B cell (primary cell): Measurements from ENCODE around the gene DLX1. TPM values are rescaled to one million over a fixed set of nuclear protein-coding genes. Genes with fewer than 3 reads are reported as not detected.

Source experiments
- ATAC-seq: fragments of 200-7000 bp; cut with Tn5 transposase; one replicate; pipeline ENCODE4 v1.10.0; 2021; ENCODE audit warnings: low read depth, mild to moderate bottlenecking, moderate number of reproducible peaks, moderate library complexity
- CTCF ChIA-PET: fragments of 350-600 bp; sonication (Branson Sonifier 250); formaldehyde crosslinking; loops from one replicate; lab custom pipeline; 2021; ENCODE audit warnings: antibody characterized with exemption, inconsistent platforms; lab: Charles Lee
- POLR2A ChIA-PET: fragments of 350-600 bp; sonication (Branson Sonifier 250); formaldehyde crosslinking; loops from one replicate; lab custom pipeline; 2021; ENCODE audit warnings: antibody characterized with exemption; lab: Charles Lee
- DNase-seq: peaks from one replicate; pipeline ENCODE4 v3.0.0; 2013
- H2AFZ ChIP-seq: 2 replicates; pipeline ENCODE4 v1.6.1; 2012; ENCODE audit warnings: mild to moderate bottlenecking, low read depth, low read length; ENCODE audit not compliant: insufficient read depth, poor library complexity, severe bottlenecking
- H3K27ac ChIP-seq, 2 donors: 1 replicate in 1 of 2; 2 replicates in 1 of 2; pipeline ENCODE4 v1.5.1; 2012 to 2013; ENCODE audit warnings: low read length in 2 of 2, mild to moderate bottlenecking in 2 of 2, moderate library complexity in 1 of 2
- H3K27me3 ChIP-seq, 4 experiments: fragments of 200-600 bp in 1 of 4; sonication (generic) in 1 of 4; replicated peaks in 1 of 4; 1 replicate in 2 of 4; 2 replicates in 2 of 4; pipeline versions ENCODE4 v1.6.1 to v1.7.0; 2013 to 2016; ENCODE audit warnings: low read length in 3 of 4, mild to moderate bottlenecking in 2 of 4, mixed read lengths in 1 of 4, moderate library complexity in 1 of 4; ENCODE audit not compliant: insufficient read depth in 4 of 4, control insufficient read depth in 3 of 4; ENCODE audit errors: control extremely low read depth in 1 of 4
- H3K36me3 ChIP-seq, 2 experiments: replicated peaks in 1 of 2; 1 replicate in 1 of 2; 2 replicates in 1 of 2; pipeline versions ENCODE4 v1.6.1 to v1.7.1; 2013; ENCODE audit warnings: low read length in 1 of 2; ENCODE audit not compliant: insufficient read depth in 2 of 2, control insufficient read depth in 1 of 2; ENCODE audit errors: control extremely low read depth in 1 of 2, extremely low read depth in 1 of 2
- H3K4me1 ChIP-seq, 2 donors: fragments of 200-600 bp in 1 of 2; sonication (generic) in 1 of 2; 1 replicate in 1 of 2; 2 replicates in 1 of 2; pipeline versions ENCODE4 v1.5.1 to v1.6.1; 2013 to 2017; ENCODE audit warnings: low read length in 2 of 2; ENCODE audit not compliant: control insufficient read depth in 2 of 2, insufficient read depth in 2 of 2
- H3K4me2 ChIP-seq: replicated peaks from 2 replicates; pipeline ENCODE3; 2012; ENCODE audit warnings: mild to moderate bottlenecking, low read depth, low read length; ENCODE audit not compliant: poor library complexity, severe bottlenecking
- H3K4me3 ChIP-seq, 5 experiments: fragments of 200-600 bp in 1 of 5; sonication (generic) in 1 of 5; 1 replicate in 3 of 5; 2 replicates in 2 of 5; pipeline versions ENCODE4 v1.5.1 to v1.7.0; 2011 to 2016; ENCODE audit warnings: low read length in 4 of 5, mild to moderate bottlenecking in 4 of 5, low read depth in 2 of 5, control low read depth in 1 of 5, moderate library complexity in 1 of 5; ENCODE audit not compliant: insufficient read depth in 1 of 5; ENCODE audit errors: control extremely low read depth in 1 of 5, extremely low read depth in 1 of 5
- H3K79me2 ChIP-seq: fragments of 200-600 bp; sonication (generic); one replicate; pipeline ENCODE4 v1.6.0; 2016; ENCODE audit warnings: low read length; ENCODE audit not compliant: control insufficient read depth, insufficient read depth
- H3K9ac ChIP-seq: fragments of 200-600 bp; sonication (generic); 2 replicates; pipeline ENCODE4 v1.6.1; 2017; ENCODE audit warnings: mild to moderate bottlenecking, low read length, moderate library complexity
- H3K9me3 ChIP-seq, 3 donors: one replicate each; pipeline versions ENCODE4 v1.6.1 to v1.7.1; 2013; ENCODE audit warnings: low read length in 2 of 3; ENCODE audit not compliant: control insufficient read depth in 2 of 3, insufficient read depth in 1 of 3; ENCODE audit errors: control extremely low read depth in 1 of 3
- H4K20me1 ChIP-seq: 2 replicates; pipeline ENCODE4 v1.6.0; 2012; ENCODE audit warnings: mild to moderate bottlenecking, low read length; ENCODE audit not compliant: insufficient read depth, control insufficient read depth, poor library complexity, severe bottlenecking
- H3K27ac Mint-ChIP-seq: one replicate; pipeline ENCODE4 v1.8.0; 2021; ENCODE audit warnings: mixed read lengths
- H3K27me3 Mint-ChIP-seq: one replicate; pipeline ENCODE4 v1.8.0; 2021; ENCODE audit warnings: mixed read lengths
- H3K4me1 Mint-ChIP-seq: one replicate; pipeline ENCODE4 v1.8.0; 2021; ENCODE audit warnings: mixed read lengths
- H3K4me3 Mint-ChIP-seq: one replicate; pipeline ENCODE4 v1.8.0; 2021; ENCODE audit warnings: mixed read lengths
- H3K9me3 Mint-ChIP-seq: one replicate; pipeline ENCODE4 v1.8.0; 2022; ENCODE audit warnings: mixed read lengths; ENCODE audit not compliant: insufficient read depth
- CTCF ChIP-seq: fragments of 200-600 bp; IDR thresholded peaks from one replicate; pipeline ENCODE4 v1.8.0; 2022; ENCODE audit warnings: antibody characterized with exemption, mild to moderate bottlenecking
- EZH2 ChIP-seq: IDR thresholded peaks from 2 replicates; pipeline ENCODE4 v1.6.1; 2012; ENCODE audit warnings: borderline replicate concordance, low read depth, mild to moderate bottlenecking, moderate library complexity, low read length; ENCODE audit not compliant: insufficient read depth, poor library complexity, severe bottlenecking
- WGBS: methylation state at CpG from one replicate; pipeline ENCODE4 v1.1.5; 2013; ENCODE audit warnings: missing lambda C conversion rate; ENCODE audit not compliant: insufficient coverage; 5-methylcytosine and 5-hydroxymethylcytosine counted together
- intact Hi-C: fragments of 100-400 bp; cut with micrococcal nuclease; formaldehyde crosslinking; loops from one replicate; pipeline ENCODE4 v1.10.0; 2022
- polyA plus RNA-seq: library from polyadenylated mRNA; depleted of rRNA; stranded (reverse); fragments of >200 nt; gene quantifications from 2 replicates; pipeline ENCODE4 v1.2.3, GENCODE V29; 2012
- total RNA-seq, 2 donors: library from RNA; stranded (reverse); fragments of 120-200 nt in 1 of 2; gene quantifications; 1 replicate in 1 of 2; 2 replicates in 1 of 2; pipeline versions ENCODE4 v1.2.3 to v1.2.4, GENCODE V29; 2013 to 2022

DLX1 gene
- total and polyA plus RNA-seq, 2 donors (not counting 1 experiment from before 2014, with no cell fraction given) = not detected

- no peak overlapping the region for H2AFZ ChIP-seq
- no peaks in the 10 kb centered on the region for H3K9me3 Mint-ChIP-seq
- H3K9me3 ChIP-seq = peaks cover 4 to 80% (median 8%) of the 10 kb centered on the region in 3 donors
- peaks cover 69% of the 10 kb centered on the region for H3K27me3 Mint-ChIP-seq
- CTCF ChIA-PET = no interaction called here
- peaks cover 7 to 96% (median 82%) of the 10 kb centered on the region in 4 experiments for H3K27me3 ChIP-seq
- H3K4me3 Mint-ChIP-seq = peak overlapping the region; percentile 63
- H3K36me3 ChIP-seq = no peaks in the 10 kb centered on the region
- peaks cover 42 to 60% of the 10 kb centered on the region in 2 donors for H3K4me1 ChIP-seq
- peak overlapping the region; percentile 4 for H3K27ac Mint-ChIP-seq
- H3K4me1 Mint-ChIP-seq = peaks cover 29% of the 10 kb centered on the region
- H4K20me1 ChIP-seq = no peaks in the 10 kb centered on the region
- DNase-seq (peak; percentile 43), ATAC-seq (no peak)
- POLR2A ChIA-PET = interaction anchor here (0.6 kb wide), 1 partner anchor 1144 kb away, joined by 5 read pairs; no protein-coding TSS in a partner anchor
- no peak overlapping the region for H3K4me3 ChIP-seq
- WGBS = 9% methylated on average over 3 of the region's 18 CpGs
- TF ChIP-seq CTCF (no peak), EZH2 (no peak)
- H3K27ac ChIP-seq = no peak overlapping the region
- no peaks in the 10 kb centered on the region for H3K79me2 ChIP-seq
- no peak overlapping the region for H3K9ac ChIP-seq
- intact Hi-C loops = no loop called here
- H3K4me2 ChIP-seq = no peak overlapping the region
These were observed 8.3 kb downstream of the DLX1 start for GRCh38 chr2:172093416-172094293.
